ENCODE results near the gene TKTL1.

The TKTL1 gene

GRCh38 chrX:154348646-154349358, 53.2 kb downstream of the TKTL1 start:
- H3K9ac ChIP-seq (ENCODE audit: low read depth, low read length): no peak overlapping the region
- no peak overlapping the region; the same call in 1 of the 2 replicates for H3K27ac ChIP-seq (ENCODE audit: low read depth, low read length)
- peaks cover 56% of the 10 kb centered on the region for H3K36me3 ChIP-seq (ENCODE audit: insufficient read depth, low read length)
- no peaks in the 10 kb centered on the region for H3K27me3 ChIP-seq (ENCODE audit: insufficient read depth, low read length)
- no peak overlapping the region for H3K4me3 ChIP-seq (ENCODE audit: low read length)
- whole genome bisulfite sequencing: 94% methylated on average over 24 of the region's 24 CpGs
- H3K4me1 ChIP-seq (ENCODE audit: insufficient read depth, low read length): no peaks in the 10 kb centered on the region
- H3K9me3 ChIP-seq (ENCODE audit: insufficient read depth, low read depth, low read length): no peaks in the 10 kb centered on the region

GRCh38 chrX:154349359-154349935, 53.9 kb downstream of the TKTL1 start:
- H3K9ac ChIP-seq (ENCODE audit: low read depth, low read length): no peak overlapping the region
- no peak overlapping the region for H3K4me3 ChIP-seq (ENCODE audit: low read length)
- no peaks in the 10 kb centered on the region for H3K4me1 ChIP-seq (ENCODE audit: insufficient read depth, low read length)
- no peak overlapping the region; the same call in 1 of the 2 replicates for H3K27ac ChIP-seq (ENCODE audit: low read depth, low read length)
- 94% methylated on average over 19 of the region's 19 CpGs for WGBS
- no peaks in the 10 kb centered on the region for H3K27me3 ChIP-seq (ENCODE audit: insufficient read depth, low read length)
- H3K9me3 ChIP-seq (ENCODE audit: insufficient read depth, low read depth, low read length): no peaks in the 10 kb centered on the region
- peaks cover 63% of the 10 kb centered on the region for H3K36me3 ChIP-seq (ENCODE audit: insufficient read depth, low read length)

- Histone ChIP-seq H3K9ac (ENCODE audit: low read depth, low read length) (no peak overlapping the region), H3K4me1 (ENCODE audit: insufficient read depth, low read length) (no peaks in the 10 kb centered on the region)
Measured at GRCh38 chrX:154349979-154350378, 54.4 kb downstream of the TKTL1 start.

GRCh38 chrX:154350429-154351182, 55.0 kb downstream of the TKTL1 start:
- whole genome bisulfite sequencing: 90% methylated on average over 19 of the region's 19 CpGs
- Histone ChIP-seq H3K4me1 (ENCODE audit: insufficient read depth, low read length) (no peaks in the 10 kb centered on the region), H3K27me3 (ENCODE audit: insufficient read depth, low read length) (no peaks in the 10 kb centered on the region), H3K4me3 (ENCODE audit: low read length) (no peak overlapping the region), H3K27ac (ENCODE audit: low read depth, low read length) (no peak overlapping the region; the same call in 1 of the 2 replicates), H3K36me3 (ENCODE audit: insufficient read depth, low read length) (peaks cover 74% of the 10 kb centered on the region), H3K9ac (ENCODE audit: low read depth, low read length) (no peak overlapping the region), H3K9me3 (ENCODE audit: insufficient read depth, low read depth, low read length) (no peaks in the 10 kb centered on the region)

More at GRCh38 chrX:154349979-154350378, 54.4 kb downstream of the TKTL1 start:
- no peak overlapping the region; the same call in 1 of the 2 replicates for H3K27ac ChIP-seq (ENCODE audit: low read depth, low read length)
- no peak overlapping the region for H3K4me3 ChIP-seq (ENCODE audit: low read length)
- no peaks in the 10 kb centered on the region for H3K9me3 ChIP-seq (ENCODE audit: insufficient read depth, low read depth, low read length)
- H3K36me3 ChIP-seq (ENCODE audit: insufficient read depth, low read length): peaks cover 68% of the 10 kb centered on the region
- WGBS: 93% methylated on average over 15 of the region's 15 CpGs
- no peaks in the 10 kb centered on the region for H3K27me3 ChIP-seq (ENCODE audit: insufficient read depth, low read length)

- Histone ChIP-seq H3K27ac (ENCODE audit: low read depth, low read length) (no peak overlapping the region; the same call in 1 of the 2 replicates), H3K9me3 (ENCODE audit: insufficient read depth, low read depth, low read length) (no peaks in the 10 kb centered on the region), H3K9ac (ENCODE audit: low read depth, low read length) (no peak overlapping the region), H3K36me3 (ENCODE audit: insufficient read depth, low read length) (peaks cover 81% of the 10 kb centered on the region), H3K4me1 (ENCODE audit: insufficient read depth, low read length) (no peaks in the 10 kb centered on the region), H3K27me3 (ENCODE audit: insufficient read depth, low read length) (no peaks in the 10 kb centered on the region), H3K4me3 (ENCODE audit: low read length) (no peak overlapping the region)
- WGBS: 95% methylated on average over 30 of the region's 30 CpGs
Measured at GRCh38 chrX:154351183-154352011, 55.8 kb downstream of the TKTL1 start.

- 93% methylated on average over 14 of the region's 14 CpGs for WGBS
- Histone ChIP-seq H3K9ac (ENCODE audit: low read depth, low read length) (no peak overlapping the region), H3K27ac (ENCODE audit: low read depth, low read length) (no peak overlapping the region), H3K4me1 (ENCODE audit: insufficient read depth, low read length) (no peaks in the 10 kb centered on the region), H3K4me3 (ENCODE audit: low read length) (no peak overlapping the region), H3K36me3 (ENCODE audit: insufficient read depth, low read length) (peaks cover 88% of the 10 kb centered on the region), H3K27me3 (ENCODE audit: insufficient read depth, low read length) (no peaks in the 10 kb centered on the region), H3K9me3 (ENCODE audit: insufficient read depth, low read depth, low read length) (no peaks in the 10 kb centered on the region)
Measured at GRCh38 chrX:154352012-154352401, 56.4 kb downstream of the TKTL1 start.

GRCh38 chrX:154352466-154352865, 56.9 kb downstream of the TKTL1 start:
- no peaks in the 10 kb centered on the region for H3K9me3 ChIP-seq (ENCODE audit: insufficient read depth, low read depth, low read length)
- H3K9ac ChIP-seq (ENCODE audit: low read depth, low read length): no peak overlapping the region
- no peak overlapping the region for H3K27ac ChIP-seq (ENCODE audit: low read depth, low read length)
- no peaks in the 10 kb centered on the region for H3K27me3 ChIP-seq (ENCODE audit: insufficient read depth, low read length)
- peaks cover 92% of the 10 kb centered on the region for H3K36me3 ChIP-seq (ENCODE audit: insufficient read depth, low read length)
- H3K4me1 ChIP-seq (ENCODE audit: insufficient read depth, low read length): no peaks in the 10 kb centered on the region
- 97% methylated on average over 13 of the region's 13 CpGs for WGBS
- H3K4me3 ChIP-seq (ENCODE audit: low read length): no peak overlapping the region

- no peaks in the 10 kb centered on the region for H3K4me1 ChIP-seq (ENCODE audit: insufficient read depth, low read length)
- H3K27me3 ChIP-seq (ENCODE audit: insufficient read depth, low read length): no peaks in the 10 kb centered on the region
- no peak overlapping the region for H3K9ac ChIP-seq (ENCODE audit: low read depth, low read length)
- WGBS: 95% methylated on average over 24 of the region's 24 CpGs
- H3K4me3 ChIP-seq (ENCODE audit: low read length): no peak overlapping the region
- no peak overlapping the region for H3K27ac ChIP-seq (ENCODE audit: low read depth, low read length)
- no peaks in the 10 kb centered on the region for H3K9me3 ChIP-seq (ENCODE audit: insufficient read depth, low read depth, low read length)
- H3K36me3 ChIP-seq (ENCODE audit: insufficient read depth, low read length): peaks cover 98% of the 10 kb centered on the region
Measured at GRCh38 chrX:154353172-154353843, 57.7 kb downstream of the TKTL1 start.

GRCh38 chrX:154354013-154354412, 58.4 kb downstream of the TKTL1 start:
- no peaks in the 10 kb centered on the region for H3K9me3 ChIP-seq (ENCODE audit: insufficient read depth, low read depth, low read length)
- no peak overlapping the region for H3K9ac ChIP-seq (ENCODE audit: low read depth, low read length)
- WGBS: 97% methylated on average over 13 of the region's 14 CpGs
- peaks cover 99% of the 10 kb centered on the region for H3K36me3 ChIP-seq (ENCODE audit: insufficient read depth, low read length)
- H3K27ac ChIP-seq (ENCODE audit: low read depth, low read length): no peak overlapping the region
- H3K4me1 ChIP-seq (ENCODE audit: insufficient read depth, low read length): no peaks in the 10 kb centered on the region
- H3K27me3 ChIP-seq (ENCODE audit: insufficient read depth, low read length): no peaks in the 10 kb centered on the region
- no peak overlapping the region for H3K4me3 ChIP-seq (ENCODE audit: low read length)

- Histone ChIP-seq H3K4me3 (ENCODE audit: low read length) (no peak overlapping the region), H3K9ac (ENCODE audit: low read depth, low read length) (no peak overlapping the region), H3K27me3 (ENCODE audit: insufficient read depth, low read length) (no peaks in the 10 kb centered on the region), H3K27ac (ENCODE audit: low read depth, low read length) (no peak overlapping the region), H3K36me3 (ENCODE audit: insufficient read depth, low read length) (peaks cover 99% of the 10 kb centered on the region), H3K9me3 (ENCODE audit: insufficient read depth, low read depth, low read length) (no peaks in the 10 kb centered on the region), H3K4me1 (ENCODE audit: insufficient read depth, low read length) (no peaks in the 10 kb centered on the region)
- 95% methylated on average over 13 of the region's 13 CpGs for WGBS
Measured at GRCh38 chrX:154354516-154354915, 58.9 kb downstream of the TKTL1 start.
